Astrocyte of the spinal cord (primary cell): ENCODE results near the gene CACNA1C.

ENCODE experiments used
- DNase-seq: peaks from one replicate; pipeline ENCODE4 v3.0.0; 2011; ENCODE audit warnings: low read depth, low spot score
- H3K4me3 ChIP-seq: 2 replicates; pipeline ENCODE4 v1.5.1; 2011; ENCODE audit warnings: low read depth, mild to moderate bottlenecking, low read length, moderate library complexity
- CTCF ChIP-seq: IDR thresholded peaks from 2 replicates; pipeline ENCODE4 v1.5.1; 2012; ENCODE audit warnings: low read depth, mild to moderate bottlenecking, low read length, inconsistent platforms
- in situ Hi-C: cut with HindIII; loops from 2 replicates; pipeline ENCODE4 v1.10.0; 2017; ENCODE audit warnings: low sequenced_read_pairs

Gene CACNA1C

DNA sequence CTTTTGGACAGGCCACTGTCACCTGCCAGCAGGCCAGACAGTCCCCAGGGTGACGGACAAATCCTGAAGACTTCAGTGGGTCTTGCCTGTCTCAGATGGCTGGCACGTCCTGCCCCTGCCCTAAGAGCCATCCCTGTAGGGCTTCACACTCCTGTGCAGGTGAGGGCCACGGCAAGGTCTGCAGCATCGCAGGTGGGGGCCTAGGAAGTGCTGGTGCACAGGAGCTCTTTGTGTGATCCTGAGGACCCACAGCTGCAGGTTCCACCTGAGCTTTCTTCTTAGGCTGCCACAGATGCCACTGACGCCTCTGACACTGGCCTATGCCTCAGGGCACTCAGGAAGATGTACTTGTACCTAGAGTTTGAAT, 633.5 kb downstream of the CACNA1C start:
- no peak for DNase-seq
- H3K4me3 ChIP-seq, result no peak overlapping the region
- TF ChIP-seq CTCF, result no peak
- in situ Hi-C loops, result no loop called here

DNA sequence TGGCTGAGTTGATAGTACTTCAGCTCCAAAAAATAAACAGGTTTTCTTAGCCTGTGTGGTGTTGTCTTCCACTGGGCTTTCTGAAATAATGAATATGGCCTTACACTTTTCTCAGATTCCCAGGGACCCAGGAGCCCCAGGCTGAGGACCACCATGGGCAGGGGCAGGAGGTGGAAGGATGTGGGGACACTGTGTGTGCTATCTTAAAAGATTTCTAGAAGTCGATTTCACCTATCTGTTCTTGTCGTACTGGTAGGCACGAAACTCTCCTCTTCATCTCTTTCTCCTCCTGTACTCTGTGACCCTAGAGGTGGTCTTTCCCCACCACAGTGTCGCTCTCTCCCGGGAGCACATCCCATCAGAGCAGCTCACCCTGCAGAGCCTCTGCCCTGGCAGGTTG, 634.3 kb downstream of the CACNA1C start:
- DNase-seq, result no peak
- H3K4me3 ChIP-seq, result no peak overlapping the region
- in situ Hi-C loops, result no loop called here
- TF ChIP-seq CTCF, result no peak

GRCh38 chr12:2687726-2688125, 634.9 kb downstream of the CACNA1C start:
- H3K4me3 ChIP-seq, result no peak overlapping the region
- in situ Hi-C loops, result no loop called here
- TF ChIP-seq CTCF, result no peak
- DNase-seq, result no peak

DNA sequence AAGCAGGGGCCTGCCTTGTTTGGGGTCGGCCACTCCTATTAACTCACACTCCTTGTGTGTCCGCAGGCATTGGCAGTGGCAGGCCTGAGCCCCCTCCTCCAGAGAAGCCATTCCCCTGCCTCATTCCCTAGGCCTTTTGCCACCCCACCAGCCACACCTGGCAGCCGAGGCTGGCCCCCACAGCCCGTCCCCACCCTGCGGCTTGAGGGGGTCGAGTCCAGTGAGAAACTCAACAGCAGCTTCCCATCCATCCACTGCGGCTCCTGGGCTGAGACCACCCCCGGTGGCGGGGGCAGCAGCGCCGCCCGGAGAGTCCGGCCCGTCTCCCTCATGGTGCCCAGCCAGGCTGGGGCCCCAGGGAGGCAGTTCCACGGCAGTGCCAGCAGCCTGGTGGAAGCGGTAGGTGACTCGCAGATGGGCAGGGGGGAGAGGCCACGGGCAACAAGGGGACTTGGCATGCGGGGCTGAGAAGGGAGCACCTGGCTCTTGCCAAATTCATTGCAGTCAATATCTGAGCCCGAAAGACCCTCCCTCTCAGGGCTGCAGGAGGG, 635.7 kb downstream of the CACNA1C start:
- no peak overlapping the region for H3K4me3 ChIP-seq
- in situ Hi-C loops, result no loop called here
- no peak for DNase-seq
- TF ChIP-seq CTCF, result no peak

DNA sequence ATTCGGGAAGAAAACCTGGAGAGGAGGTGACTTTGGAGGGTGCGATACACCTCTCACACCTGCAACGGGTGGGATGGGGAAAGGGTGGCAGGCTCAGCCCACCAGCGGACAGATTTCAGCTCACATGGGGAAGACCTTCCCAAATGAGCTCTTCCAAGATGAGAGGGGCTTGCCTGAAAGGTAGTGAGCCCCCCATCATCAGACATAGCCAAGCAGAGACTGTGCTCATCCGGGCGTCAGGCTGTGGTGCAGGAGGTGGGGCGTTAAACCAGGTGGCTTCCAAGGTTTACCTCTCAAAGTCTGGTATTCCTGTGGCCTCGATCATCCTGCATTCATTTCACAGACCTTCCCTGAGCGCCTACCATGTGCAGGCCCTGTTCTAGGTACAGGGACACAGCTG, 636.6 kb downstream of the CACNA1C start:
- no peak for DNase-seq
- no peak overlapping the region for H3K4me3 ChIP-seq
- TF ChIP-seq CTCF, result no peak
- in situ Hi-C loops, result no loop called here

GRCh38 chr12:2689879-2690278, 637.1 kb downstream of the CACNA1C start:
- no peak for DNase-seq
- TF ChIP-seq CTCF, result no peak
- in situ Hi-C loops, result no loop called here
- no peak overlapping the region for H3K4me3 ChIP-seq
